ENCODE data around the gene GDF11.
A peak's percentile ranks its signal among the peaks of the same experiment; 100 is the strongest.
"Not testable (repeated sequence)": the region's sequence is repeated elsewhere in the genome, so short reads cannot be mapped to it uniquely, and the experiment has no call there.

GDF11 gene

DNA sequence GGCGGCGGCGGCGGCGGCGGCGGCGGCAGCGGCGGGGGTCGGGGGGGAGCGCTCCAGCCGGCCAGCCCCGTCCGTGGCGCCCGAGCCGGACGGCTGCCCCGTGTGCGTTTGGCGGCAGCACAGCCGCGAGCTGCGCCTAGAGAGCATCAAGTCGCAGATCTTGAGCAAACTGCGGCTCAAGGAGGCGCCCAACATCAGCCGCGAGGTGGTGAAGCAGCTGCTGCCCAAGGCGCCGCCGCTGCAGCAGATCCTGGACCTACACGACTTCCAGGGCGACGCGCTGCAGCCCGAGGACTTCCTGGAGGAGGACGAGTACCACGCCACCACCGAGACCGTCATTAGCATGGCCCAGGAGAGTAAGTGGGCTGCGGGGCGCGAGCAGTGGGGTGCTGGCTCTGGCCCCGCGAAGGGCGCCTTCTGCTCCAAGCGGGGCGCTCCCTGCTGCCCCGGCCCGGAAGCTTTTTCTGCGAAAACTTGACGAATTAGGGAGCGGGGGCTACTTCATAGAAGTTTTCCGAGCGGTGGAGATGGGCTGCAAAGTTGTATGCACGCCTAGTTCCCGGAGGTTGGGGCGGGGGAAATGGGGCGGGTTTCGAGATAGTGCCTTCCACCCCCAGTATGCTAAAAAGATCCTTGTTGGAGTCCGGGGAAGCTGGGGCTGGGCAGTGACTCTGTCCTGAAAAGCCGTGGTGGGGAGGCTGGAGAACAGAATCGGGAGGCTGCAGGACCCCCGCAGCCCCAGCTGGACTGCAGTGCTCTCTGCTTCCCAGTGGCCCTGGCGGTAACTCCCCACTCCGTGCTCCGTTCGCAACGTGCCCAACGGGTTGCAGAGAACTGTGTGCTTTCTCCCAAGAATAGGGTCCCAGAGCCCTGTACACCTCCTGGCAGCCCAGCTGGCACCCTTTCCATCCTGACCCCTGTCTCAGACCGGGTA, 751 bp downstream of the GDF11 start:
- DNase-seq = peak; percentile 52

DNA sequence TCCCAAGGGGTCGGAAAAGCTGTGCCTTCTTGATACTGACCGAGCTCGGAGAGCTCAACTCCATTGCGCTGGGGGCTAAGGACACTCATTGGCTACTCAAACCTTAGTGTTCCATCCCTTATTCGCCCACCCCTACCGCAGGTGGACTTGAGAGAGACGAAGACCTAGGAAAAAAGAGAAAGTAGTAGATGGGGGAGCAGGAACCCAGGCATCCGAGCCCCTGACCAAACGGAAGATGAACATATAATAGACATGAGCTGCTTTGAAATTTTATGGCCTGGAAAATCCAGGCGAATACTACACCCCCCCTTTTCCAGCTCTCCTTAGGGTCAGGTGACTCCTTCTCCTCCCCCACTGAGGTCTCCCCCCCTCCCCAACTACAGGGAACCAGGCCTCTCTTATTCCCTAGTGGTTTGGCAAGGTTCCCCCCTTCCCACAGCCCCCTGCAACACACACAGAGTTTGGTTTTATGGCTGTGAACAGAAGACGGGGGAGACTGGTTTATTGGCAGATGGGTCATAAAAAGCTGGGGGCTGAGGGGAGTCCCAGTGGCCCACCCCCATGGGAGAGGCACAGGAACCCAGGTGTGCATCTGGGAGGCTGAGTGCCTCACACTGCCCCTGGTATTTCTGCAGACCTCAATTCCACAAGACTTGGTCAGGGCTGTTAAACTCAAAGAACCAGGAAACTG, 1.6 kb downstream of the GDF11 start:
- DNase-seq = no peak

DNA sequence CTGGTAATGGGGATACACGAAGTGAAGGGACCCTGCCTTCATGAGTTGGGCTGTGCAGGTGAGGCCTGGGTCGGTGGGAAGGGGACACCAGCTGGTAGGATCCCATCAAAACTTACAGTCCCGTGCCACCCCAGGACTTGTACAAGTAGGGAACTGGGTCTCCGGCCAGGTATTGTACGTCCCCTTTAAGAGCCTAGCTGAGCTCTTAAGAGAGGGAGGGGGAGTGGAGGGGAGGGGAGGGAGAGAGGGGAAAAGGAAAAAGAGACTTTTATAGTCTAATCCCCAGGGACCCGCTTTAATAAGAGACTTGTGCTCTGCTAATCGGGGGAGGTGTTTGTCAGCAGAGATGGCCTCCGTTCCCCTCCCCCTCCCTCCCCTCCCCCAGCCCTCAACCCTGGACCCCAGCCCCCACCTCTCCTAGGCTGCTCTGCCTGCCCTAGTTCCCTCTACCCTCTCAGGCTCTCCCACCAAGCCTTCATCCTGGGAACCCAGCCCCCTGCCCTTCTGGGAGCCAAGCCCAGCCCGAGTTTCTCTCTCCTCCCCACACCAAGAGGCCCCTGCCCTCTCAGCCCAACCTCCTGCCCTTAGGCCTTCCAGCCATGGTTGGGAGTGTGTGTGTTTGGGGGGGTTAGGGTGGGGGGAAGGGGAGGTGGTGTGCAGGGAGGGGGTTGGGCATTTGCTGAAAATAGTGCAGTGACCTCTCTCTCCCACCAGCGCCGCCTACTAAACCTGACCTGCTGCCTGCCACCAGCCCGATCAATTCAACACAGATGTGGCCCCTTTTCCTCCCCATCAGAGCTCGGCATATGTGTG, 2.6 kb downstream of the GDF11 start:
- no peak for DNase-seq

DNA sequence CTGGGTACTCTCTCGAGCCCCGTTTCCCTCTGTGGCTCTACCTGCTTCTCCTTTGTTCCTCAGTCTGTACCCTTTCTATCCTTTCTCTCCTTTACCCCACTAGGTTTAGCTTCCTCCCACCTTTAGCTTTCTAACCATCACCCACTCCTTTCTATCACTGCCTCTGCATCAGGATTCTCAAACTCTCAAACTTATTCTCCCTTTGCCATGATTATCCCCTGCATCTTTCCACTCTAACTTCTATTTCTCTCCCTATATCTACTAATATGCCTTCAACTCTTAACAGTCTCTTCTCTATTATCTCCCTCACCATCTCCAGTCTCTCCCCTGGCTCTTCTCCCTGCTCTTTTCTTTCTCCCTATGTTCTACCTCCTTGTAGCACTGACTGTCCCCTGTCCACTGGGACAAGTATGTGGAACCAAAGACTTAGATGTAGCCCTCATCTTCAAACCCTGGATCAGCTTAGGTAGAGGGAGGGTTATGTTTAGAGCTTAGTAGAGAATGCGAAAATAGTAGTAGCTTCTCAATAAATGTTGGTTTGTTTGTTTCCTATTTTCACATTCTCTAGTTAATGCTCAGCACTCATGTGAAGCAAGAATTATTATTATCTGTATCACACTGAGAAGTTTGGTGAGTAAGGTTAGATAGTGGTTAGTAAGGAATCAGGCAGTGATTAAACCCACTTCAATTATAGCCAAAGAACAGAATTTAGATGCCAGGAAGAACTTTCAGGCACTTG, 3.4 kb downstream of the GDF11 start:
- no peak for DNase-seq

DNA sequence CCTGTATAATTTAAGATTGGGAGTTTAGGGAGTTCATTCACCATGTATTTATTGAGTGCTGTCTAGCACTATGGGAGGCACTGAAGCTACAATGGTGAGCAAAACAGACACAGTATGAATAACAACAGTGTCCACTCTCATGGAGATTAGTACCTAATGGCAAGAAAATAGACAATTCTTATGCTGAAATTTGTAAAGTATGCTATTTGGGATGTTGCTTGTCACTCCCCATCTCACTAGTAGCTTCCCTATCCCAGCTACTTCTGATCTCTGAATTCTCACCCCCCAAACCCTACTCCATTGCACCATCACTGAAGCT, 4.0 kb downstream of the GDF11 start:
- no peak for DNase-seq

DNA sequence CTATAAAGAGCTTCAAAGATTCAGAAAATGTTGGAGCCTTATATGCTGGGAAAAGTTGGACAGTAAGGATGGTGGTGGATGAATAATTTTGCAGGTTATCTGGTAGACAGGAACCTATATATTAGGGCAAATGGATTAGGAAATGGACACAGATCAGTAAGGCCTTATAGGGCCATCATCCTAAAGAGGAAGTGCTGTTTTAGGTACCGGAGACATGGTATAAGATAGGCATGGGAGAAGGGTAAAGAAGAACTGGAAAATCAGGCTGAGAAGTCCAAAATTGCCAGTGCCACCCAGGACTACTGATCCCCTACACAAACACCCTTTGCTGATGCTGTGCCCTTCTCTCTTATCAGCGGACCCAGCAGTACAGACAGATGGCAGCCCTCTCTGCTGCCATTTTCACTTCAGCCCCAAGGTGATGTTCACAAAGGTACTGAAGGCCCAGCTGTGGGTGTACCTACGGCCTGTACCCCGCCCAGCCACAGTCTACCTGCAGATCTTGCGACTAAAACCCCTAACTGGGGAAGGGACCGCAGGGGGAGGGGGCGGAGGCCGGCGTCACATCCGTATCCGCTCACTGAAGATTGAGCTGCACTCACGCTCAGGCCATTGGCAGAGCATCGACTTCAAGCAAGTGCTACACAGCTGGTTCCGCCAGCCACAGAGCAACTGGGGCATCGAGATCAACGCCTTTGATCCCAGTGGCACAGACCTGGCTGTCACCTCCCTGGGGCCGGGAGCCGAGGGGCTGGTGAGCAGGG, 5.5 kb downstream of the GDF11 start:
- DNase-seq = no peak

DNA sequence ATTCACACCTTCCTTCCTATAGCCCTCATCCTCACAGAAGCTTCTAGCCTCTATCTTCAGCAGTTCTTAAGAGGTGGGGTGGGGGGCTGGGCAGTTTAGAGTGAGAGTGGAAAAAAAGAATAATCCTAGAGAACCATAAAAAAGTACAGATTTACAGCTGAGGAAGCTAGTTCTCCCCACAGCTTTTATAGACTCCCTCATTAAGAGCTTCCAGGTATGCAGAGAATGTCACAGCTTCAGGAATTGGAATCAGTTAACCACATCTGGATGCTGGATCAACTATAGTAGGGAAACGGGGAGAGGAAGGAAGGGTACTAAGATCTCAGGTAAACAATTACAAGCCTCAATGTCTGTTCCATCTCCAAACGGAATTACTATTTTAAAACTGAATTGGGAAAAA, 12.3 kb downstream of the GDF11 start:
- DNase-seq = no peak

DNA sequence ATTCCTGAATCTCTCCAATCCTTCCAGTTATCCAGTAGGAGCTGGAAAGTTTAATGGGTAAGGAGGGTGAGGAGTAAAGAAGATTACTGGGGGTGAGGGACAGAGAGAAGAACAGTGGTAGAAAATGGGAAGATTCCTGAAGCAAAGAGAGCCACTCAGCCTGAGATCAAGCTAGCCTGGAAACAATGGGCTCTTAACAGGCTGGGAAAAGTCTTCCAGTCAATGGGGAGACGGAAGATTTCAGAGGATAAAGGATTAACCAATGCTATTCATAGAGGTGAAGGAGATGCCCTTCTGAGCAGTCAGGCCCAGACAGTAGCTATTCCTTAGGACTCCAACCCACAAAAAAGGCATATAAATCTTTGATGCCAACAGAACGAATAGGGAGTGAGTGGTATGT, 14.8 kb downstream of the GDF11 start:
- no peak for DNase-seq

DNA sequence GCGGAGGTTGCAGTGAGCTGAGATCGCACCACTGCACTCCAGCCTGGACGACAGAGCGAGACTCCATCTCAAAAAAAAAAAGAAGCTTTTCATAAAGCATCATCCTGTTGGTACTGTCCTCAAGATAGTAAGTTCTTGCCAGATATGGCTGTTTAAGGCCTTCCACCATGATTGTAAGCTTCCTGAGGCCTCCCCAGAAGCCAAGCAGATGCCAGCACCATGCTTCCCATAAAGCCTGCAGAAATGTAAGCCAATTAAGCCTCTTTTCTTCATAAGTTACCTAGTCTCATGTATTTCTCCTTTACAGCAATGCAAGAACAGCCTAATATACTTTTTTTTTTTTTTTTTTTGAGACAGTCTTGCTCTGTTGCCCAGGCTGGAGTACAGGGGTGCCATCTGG, 15.7 kb downstream of the GDF11 start:
- DNase-seq = not testable (repeated sequence)

DNA sequence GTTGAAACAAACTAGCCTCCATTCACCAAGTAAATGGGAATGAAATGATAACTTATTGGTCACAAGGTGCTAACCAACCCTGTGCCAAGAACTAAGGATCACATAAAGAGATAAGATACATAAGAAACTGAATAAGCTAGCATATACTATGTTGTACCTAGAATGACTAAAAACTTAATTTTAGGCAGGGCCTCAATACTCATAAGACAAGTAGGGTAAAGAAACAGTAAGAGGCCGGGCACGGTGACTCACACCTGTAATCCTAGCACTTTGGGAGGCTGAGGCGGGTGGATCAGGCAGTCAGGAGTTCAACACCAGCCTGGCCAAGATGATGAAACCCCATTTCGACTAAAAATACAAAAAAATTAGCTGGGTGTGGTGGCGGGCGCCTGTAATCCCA, 17.7 kb downstream of the GDF11 start:
- DNase-seq = peak; percentile 80

DNA sequence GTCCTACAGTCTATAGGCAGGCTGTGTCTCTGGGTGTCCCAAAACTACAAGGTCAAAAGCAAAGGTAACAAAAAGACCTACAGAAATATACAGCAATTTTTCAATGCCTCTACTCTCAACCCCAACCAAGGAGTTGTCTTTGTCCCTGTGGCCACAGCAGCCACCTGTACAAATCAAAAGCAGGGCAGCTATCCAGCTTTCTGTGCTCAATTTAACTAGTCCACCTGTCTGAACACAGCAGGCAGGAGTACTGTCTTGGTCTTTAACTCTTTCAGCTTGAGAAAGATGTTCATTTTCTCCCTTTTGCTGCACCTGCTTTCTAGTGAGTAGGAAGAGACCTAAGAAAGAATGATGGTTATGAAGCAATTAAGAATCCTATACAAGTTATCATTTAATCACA, 19.7 kb downstream of the GDF11 start:
- DNase-seq = no peak

DNA sequence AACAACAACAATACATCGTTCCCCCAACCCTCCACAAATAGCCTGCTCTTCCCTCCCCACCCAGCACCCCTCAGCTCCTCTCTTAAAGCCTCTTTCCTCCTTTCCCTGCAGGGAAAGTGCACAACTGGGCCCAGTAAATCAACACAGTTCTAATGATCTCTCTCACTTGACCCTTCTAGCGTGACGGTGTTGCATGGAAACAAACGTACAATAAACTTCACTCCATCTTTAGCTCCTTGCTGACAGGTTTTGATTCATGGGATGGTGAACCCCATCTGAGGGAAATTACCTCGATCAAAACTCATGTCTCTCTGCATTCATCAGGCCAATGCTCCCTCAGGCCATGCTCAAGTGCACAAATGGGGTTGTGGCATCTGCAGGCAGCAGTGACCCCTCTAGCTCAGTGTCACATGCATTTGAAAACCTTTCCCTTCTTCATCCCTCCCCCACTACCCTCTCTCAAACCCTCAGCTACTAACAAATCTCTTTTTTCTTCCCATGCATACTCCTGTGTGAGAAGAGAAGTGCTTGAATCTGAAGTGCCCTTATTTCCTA, 22.9 kb downstream of the GDF11 start:
- DNase-seq = no peak

DNA sequence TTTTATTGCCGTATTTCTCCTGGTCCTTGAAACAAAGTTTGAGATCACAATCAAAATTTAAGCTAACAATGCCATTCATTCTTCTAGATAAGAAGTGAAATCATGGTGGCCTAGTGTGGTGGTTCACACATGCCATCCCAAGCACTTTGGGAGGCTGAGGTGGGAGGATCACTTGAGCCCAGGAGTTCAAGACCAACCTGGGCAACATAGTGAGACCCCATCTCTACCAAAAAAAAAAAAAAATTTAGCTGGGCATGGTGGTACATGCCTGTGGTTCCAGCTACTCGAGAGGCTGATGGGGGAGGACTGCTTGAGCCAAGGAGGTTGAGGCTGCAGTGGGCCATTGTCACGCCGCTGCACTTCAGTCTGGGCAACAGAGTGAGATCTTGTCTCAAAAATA, 24.2 kb downstream of the GDF11 start:
- no peak for DNase-seq

DNA sequence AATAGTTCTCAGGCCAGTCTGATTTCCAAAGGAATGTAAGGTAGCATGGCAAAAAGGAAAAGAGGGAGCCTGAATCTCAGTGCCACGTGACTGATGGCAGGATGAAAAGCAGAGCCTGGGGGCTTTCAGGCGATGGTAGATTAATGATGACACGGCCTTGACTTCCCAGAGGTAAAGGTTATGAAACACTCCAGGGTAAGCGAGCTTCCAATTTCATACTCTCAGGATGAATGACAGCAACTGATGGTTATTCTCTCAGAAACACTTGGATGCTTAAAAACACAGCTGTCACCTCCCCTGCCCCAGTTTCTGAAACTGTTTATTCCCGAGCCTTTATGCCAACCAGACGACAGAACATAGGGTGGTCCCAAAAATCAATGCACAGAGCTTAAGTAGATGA, 28.8 kb downstream of the GDF11 start:
- DNase-seq = no peak

DNA sequence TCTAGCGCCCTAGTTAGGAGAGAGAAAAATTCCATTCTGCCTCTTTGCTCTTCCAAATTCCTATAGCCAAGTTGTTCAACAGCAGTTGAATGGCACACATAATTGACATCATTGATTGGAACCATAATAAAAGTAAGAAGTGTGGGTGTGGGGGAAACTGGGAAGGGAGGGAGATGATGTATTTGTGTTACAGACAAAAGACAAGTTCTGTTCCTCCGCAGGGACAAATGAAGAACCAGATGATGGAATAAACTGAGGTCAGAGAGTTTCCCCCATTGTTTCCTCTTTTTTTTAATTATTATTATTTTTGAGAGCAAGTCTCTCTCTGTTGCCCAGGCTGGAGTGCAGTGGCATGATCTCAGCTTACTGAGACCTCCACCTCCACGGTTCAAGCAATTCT, 34.9 kb downstream of the GDF11 start:
- DNase-seq = no peak

DNA sequence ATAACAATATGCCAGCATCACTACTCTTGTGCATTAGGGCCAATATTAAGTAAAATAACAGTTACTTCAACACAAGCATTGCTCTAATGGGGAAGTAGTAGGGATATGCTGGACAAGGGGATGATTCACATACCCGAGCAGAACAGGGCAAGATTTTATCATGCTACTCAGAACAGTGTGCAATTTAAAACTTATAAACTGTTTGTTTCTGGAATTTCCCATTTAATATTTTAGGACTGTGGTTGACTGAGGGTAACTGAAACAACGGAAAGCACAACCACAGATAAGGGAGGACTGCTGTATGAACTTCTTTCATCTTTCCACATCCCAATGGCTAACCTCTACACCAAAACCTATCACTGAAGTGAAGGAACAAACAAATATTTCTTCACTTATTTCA, 37.8 kb downstream of the GDF11 start:
- DNase-seq = no peak

DNA sequence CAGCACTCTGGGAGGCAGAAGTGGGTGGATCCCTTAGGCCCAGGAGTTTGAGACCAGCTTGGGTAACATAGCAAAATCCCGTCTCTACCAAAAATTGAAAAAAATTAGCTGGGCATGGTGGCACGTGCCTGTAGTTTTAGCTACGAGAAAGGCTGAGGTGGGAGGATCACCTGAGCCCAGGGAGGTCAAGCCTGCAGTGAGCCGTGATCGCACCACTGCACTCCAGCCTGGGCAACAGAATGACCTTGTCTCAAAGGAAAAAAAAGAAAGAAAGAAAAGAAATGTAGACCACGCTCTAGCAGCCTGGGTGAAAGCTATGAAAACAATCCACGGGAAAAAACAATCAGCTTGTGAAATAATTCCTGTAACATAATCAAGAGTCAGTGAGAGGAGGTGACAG, 45.6 kb downstream of the GDF11 start:
- DNase-seq = no peak

DNA sequence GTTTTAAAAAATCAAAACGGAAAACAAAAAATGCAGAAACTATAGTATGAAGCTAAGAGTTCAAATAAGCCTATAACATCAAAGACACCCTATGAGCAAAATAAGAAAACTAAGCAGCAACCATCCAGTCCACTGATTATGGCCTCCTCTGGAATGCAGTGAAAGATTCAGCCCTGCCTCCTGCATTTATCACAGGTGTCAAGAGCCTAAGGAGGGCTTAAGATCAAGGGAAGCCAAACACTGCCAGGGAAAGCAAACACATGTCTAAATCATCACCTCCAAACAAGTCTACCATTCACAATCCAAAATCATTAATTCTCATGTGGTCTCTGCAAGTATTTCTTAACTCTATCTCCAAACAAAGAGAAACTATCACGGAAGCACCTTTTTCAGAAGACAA, 46.2 kb downstream of the GDF11 start:
- no peak for DNase-seq

DNA sequence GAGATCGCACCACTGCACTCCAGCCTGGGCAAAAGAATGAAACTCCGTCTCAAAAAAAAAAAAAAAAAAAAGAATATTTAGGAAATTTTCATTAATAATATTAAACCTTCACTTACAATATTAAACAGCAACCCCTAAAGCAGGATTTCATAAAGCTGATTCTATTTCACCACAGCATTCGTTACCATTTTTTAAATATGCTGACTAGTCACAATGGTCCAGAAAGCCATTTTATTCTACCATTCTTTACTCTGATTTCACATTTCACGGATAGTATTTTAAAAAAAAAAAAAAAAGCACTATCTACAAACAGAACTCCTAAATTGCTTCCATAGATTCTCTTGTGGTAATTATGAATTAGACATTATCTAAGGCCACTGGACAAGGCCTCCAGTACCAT, 47.0 kb downstream of the GDF11 start:
- DNase-seq = no peak

DNA sequence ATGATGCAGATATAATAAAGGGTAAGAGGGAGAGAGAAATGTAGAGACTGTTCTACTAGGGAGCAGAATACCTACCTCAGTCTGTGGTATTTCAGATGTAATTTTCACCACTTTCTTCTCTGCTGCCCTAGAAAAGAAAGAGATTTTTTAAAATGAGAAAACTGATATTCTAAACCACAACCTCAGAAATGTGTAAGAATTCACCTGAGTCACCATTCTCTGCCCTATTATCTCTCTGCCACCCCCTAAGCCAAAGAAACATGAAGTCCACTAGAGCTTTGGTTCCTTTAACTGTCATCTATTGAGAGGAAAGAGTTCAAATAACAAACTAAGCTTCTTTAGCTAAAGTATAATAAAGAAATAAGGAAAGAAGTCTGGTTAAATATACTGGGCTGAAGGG, 53.0 kb downstream of the GDF11 start:
- DNase-seq = no peak

DNA sequence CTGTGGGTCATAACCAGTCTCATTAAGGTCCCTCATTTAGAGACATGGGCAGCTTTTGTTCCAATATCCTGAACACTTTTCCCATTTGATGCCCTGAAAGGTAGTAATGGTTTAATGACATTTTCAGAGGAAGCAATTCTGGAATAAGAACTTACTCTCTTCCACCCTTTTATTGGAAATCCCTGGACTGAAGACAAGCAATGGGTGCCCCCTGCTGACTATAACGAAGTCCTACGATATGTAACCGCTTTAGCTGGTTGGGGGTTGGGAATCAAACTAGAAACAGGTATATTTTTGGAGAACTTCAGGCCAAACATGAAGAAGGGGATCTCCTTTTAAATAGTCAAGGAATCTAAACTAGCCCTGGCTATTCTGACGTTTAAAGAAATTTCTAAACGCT, 54.1 kb downstream of the GDF11 start:
- DNase-seq = no peak

DNA sequence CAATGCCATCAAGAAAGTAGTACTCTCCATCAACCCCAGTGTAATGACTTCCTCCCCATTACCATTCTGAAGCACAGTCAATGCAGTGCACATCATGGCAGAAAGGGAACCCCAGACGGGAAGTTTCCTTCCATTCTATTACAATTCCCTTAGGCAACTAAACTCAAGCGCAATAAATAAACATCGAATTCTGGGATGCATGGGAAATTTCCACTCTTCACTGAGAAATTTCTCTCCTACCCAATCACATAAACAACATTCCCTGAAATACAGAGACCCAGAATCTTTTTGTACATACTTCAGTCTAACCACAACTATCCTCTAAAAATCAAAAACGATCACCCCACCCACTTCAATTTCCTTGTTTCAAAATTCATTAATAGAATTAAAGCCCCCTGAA, 54.6 kb downstream of the GDF11 start:
- no peak for DNase-seq
